Measurements from ENCODE around the gene MRPS24. TPM values are rescaled to one million over a fixed set of nuclear protein-coding genes. Genes with fewer than 3 reads are reported as not detected.
"Not testable (repeated sequence)": the region's sequence is repeated elsewhere in the genome, so short reads cannot be mapped to it uniquely, and the experiment has no call there.

MRPS24 gene
- total and polyA plus RNA-seq, 2 experiments from 2014 or later, result 172 to 183 TPM

DNA sequence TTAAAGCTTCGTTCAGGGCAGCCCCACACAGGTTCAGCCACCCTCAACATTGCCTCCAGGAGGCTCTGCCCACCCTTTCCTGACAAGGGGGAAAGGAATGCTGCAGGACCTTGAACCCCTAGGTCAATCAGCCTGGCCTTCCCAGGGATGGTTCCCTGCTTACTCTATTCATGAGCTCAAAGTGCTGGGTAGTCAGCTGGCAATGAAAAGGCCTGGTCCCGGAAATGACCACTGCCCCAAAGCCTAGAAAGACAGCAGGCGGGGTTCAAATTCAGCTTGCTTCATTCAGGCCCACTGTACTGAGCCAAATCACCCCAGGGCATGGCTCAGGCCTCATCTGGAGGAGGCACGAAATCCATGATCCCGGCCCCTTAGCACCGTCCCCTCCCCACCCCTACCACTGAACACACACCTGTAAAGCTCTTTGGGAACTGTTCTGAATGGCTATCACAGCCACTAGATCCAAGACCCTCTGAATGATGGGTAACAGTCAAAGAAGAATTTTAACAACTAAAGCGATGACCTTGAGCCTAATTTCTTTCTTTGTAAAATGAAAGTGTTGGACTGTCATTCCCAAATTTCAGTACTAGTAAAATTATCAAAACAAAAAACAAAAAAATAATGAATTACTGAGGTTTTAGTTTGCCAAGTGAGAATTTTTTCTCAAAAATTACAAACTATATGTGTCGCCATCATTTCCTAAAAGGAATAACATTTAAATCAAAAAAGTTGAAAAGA lies 36.1 kb upstream of the MRPS24 start:
- H3K9me3 ChIP-seq (ENCODE audit: low read depth), result no peaks in the 10 kb centered on the region
- H3K4me3 ChIP-seq, result peak overlapping the region; percentile 54
- no peaks in the 10 kb centered on the region for H3K27me3 ChIP-seq
- TF ChIP-seq, protein P1, sequence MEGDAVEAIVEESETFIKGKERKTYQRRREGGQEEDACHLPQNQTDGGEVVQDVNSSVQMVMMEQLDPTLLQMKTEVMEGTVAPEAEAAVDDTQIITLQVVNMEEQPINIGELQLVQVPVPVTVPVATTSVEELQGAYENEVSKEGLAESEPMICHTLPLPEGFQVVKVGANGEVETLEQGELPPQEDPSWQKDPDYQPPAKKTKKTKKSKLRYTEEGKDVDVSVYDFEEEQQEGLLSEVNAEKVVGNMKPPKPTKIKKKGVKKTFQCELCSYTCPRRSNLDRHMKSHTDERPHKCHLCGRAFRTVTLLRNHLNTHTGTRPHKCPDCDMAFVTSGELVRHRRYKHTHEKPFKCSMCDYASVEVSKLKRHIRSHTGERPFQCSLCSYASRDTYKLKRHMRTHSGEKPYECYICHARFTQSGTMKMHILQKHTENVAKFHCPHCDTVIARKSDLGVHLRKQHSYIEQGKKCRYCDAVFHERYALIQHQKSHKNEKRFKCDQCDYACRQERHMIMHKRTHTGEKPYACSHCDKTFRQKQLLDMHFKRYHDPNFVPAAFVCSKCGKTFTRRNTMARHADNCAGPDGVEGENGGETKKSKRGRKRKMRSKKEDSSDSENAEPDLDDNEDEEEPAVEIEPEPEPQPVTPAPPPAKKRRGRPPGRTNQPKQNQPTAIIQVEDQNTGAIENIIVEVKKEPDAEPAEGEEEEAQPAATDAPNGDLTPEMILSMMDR (IDR thresholded peaks at IDR 0.05; ENCODE audit: low read depth, low read length), result no peak
- peaks cover 7% of the 10 kb centered on the region for H3K4me1 ChIP-seq (ENCODE audit: low read depth)
- no peak for DNase-seq (ENCODE audit: low read depth in 1 of 2, low spot score in 1 of 2)
- H3K27ac ChIP-seq, result peak overlapping the region; percentile 79
- H3K36me3 ChIP-seq, result no peaks in the 10 kb centered on the region

DNA sequence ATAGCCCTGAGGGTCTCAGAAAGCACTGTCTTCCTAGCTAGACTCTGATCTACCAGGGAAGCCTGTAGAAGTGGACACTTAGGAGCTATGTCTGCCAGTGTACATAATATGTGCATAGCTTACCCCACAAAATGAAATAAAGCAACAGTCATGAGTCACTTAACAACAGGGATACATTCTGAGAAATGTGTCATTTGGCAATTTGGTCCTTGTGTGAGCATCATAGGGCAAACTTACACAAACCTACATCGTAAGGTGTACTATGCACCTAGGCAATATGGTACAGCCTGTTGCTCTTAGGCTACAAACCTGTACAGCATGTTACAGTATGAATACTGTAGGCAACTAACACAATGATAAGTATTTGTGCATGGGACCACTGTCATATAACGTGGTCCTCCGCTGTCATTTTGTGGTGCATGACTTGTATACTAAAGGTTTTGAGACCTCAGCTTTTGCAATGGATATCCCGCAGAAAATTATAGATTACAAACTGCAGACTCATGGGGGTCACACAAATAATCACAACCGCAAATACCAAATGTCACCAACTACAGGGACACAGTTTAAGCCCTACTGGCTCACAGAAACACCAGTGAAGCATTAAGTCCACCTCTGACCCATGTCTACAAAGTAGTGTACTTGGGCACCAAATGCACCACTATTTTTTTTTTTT lies 35.4 kb upstream of the MRPS24 start:
- peaks cover 7% of the 10 kb centered on the region for H3K4me1 ChIP-seq (ENCODE audit: low read depth)
- no peaks in the 10 kb centered on the region for H3K27me3 ChIP-seq
- H3K4me3 ChIP-seq, result no peak overlapping the region
- H3K36me3 ChIP-seq, result no peaks in the 10 kb centered on the region
- H3K9me3 ChIP-seq (ENCODE audit: low read depth), result no peaks in the 10 kb centered on the region
- no peak overlapping the region for H3K27ac ChIP-seq
- DNase-seq (ENCODE audit: low read depth in 1 of 2, low spot score in 1 of 2), result no peak
- TF ChIP-seq, protein P1 (IDR thresholded peaks at IDR 0.05; ENCODE audit: low read depth, low read length), result no peak

DNA sequence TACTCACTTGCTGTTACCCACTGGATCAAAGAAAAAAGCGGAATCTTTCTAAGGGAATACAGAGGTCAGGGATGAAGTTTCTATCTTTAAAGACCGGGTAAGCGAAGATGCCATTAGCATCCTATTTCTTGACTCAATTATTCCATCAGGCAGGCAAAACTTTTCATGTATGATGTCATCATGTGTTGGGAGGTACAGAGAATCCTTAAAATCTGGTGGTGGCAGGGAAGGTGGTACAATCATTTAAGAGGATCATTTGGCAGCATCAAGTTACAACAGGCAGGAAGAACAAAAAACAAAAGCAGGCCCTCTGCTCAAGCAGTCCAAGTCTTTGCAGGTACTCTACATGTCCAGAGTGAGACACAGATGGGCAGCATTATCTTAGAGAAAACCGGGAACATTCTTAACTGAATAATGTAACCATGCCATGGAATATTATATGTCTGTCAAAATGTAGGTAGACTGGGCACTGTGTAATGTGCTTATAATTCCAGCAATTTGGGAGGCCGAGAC lies 33.3 kb upstream of the MRPS24 start:
- TF ChIP-seq, protein P1 (IDR thresholded peaks at IDR 0.05; ENCODE audit: low read depth, low read length), result no peak
- no peak for DNase-seq (ENCODE audit: low read depth in 1 of 2, low spot score in 1 of 2)
- Histone ChIP-seq H3K27ac (no peak overlapping the region), H3K36me3 (no peaks in the 10 kb centered on the region), H3K9me3 (ENCODE audit: low read depth) (no peaks in the 10 kb centered on the region), H3K27me3 (no peaks in the 10 kb centered on the region), H3K4me1 (ENCODE audit: low read depth) (peaks cover 7% of the 10 kb centered on the region), H3K4me3 (no peak overlapping the region)

DNA sequence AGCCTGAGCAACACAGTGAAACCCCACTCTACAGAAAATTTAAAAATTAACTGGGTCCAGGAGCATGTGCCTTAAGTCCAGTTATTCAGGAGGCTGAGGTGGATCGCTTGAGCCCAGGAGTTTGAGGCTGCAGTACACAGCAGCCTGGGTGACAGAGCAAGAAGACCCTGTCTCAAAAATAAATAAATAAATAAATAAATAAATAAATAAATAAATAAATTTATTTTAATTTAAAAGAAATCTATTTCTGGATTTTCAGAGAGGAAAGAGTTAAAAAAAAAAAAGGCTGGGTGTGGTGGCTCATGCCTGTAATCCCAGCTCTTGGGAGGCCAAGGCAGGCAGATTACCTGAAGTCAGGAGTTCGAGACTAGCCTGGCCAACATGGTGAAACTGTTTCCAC lies 29.3 kb upstream of the MRPS24 start:
- not testable (repeated sequence) for H3K4me1 ChIP-seq (ENCODE audit: low read depth); H3K27ac ChIP-seq; H3K36me3 ChIP-seq; H3K9me3 ChIP-seq (ENCODE audit: low read depth); DNase-seq (ENCODE audit: low read depth in 1 of 2, low spot score in 1 of 2); H3K27me3 ChIP-seq; H3K4me3 ChIP-seq

DNA sequence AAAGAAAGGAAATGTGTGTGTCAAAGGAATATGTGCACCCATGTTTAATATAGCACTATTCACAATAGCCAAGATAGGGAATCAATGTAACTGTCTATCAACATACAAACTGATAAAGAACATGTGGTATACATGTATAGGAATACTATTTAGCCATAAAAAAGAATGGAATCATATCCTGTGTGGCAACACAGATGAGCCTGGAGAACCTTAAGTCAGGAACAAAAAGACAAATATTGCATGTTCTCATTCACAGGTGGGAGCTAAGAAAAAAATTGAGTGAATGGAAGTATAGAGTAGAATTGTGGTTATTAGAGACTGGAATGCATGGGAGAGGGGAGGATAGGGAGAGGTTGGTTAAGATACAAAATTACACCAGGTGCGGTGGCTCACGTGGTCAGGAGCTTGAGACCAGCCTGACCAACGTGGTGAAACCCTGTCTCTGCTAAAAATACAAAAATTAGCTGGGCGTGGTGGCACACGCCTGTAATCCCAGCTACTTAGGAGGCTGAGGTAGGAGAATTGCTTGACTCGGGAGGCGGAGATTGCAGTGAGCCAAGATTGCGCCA lies 26.6 kb upstream of the MRPS24 start:
- TF ChIP-seq, protein P1 (IDR thresholded peaks at IDR 0.05; ENCODE audit: low read depth, low read length), result no peak
- DNase-seq (ENCODE audit: low read depth in 1 of 2, low spot score in 1 of 2), result no peak
- H3K4me1 ChIP-seq (ENCODE audit: low read depth), result no peaks in the 10 kb centered on the region
- no peaks in the 10 kb centered on the region for H3K36me3 ChIP-seq
- no peak overlapping the region for H3K27ac ChIP-seq
- H3K9me3 ChIP-seq (ENCODE audit: low read depth), result no peaks in the 10 kb centered on the region
- no peaks in the 10 kb centered on the region for H3K27me3 ChIP-seq
- no peak overlapping the region for H3K4me3 ChIP-seq

All from cardiac muscle cell (in vitro differentiated cells and primary cell).